ENCODE results near the gene IMMT.

The IMMT gene

GRCh38 chr2:86142436-86143257, 52.6 kb downstream of the IMMT start:
- DNase-seq (ENCODE audit: low spot score), result no peak
- no peaks in the 10 kb centered on the region for H3K4me1 ChIP-seq (ENCODE audit: insufficient read depth, poor library complexity, severe bottlenecking)
- no peaks in the 10 kb centered on the region for H3K27me3 ChIP-seq (ENCODE audit: insufficient read depth, poor library complexity, severe bottlenecking)
- H3K9me3 ChIP-seq (ENCODE audit: severe bottlenecking), result no peaks in the 10 kb centered on the region
- ATAC-seq (ENCODE audit: low read depth), result no peak
- H3K27ac ChIP-seq (ENCODE audit: poor library complexity, severe bottlenecking), result no peak overlapping the region
- no peak for TF ChIP-seq CTCF (IDR thresholded peaks at IDR 0.05; ENCODE audit: poor library complexity, severe bottlenecking)
- peaks cover 87% of the 10 kb centered on the region for H3K36me3 ChIP-seq (ENCODE audit: low read depth)
- no peak overlapping the region for H3K4me3 ChIP-seq (ENCODE audit: severe bottlenecking)

GRCh38 chr2:86140969-86141392, 54.3 kb downstream of the IMMT start:
- Histone ChIP-seq H3K27ac (ENCODE audit: poor library complexity, severe bottlenecking) (no peak overlapping the region), H3K27me3 (ENCODE audit: insufficient read depth, poor library complexity, severe bottlenecking) (no peaks in the 10 kb centered on the region), H3K4me1 (ENCODE audit: insufficient read depth, poor library complexity, severe bottlenecking) (no peaks in the 10 kb centered on the region), H3K9me3 (ENCODE audit: severe bottlenecking) (no peaks in the 10 kb centered on the region), H3K4me3 (ENCODE audit: severe bottlenecking) (no peak overlapping the region), H3K36me3 (ENCODE audit: low read depth) (peaks cover 87% of the 10 kb centered on the region)
- ATAC-seq (ENCODE audit: low read depth) (no peak), DNase-seq (ENCODE audit: low spot score) (no peak)
- TF ChIP-seq CTCF (IDR thresholded peaks at IDR 0.05; ENCODE audit: poor library complexity, severe bottlenecking), result no peak

- Histone ChIP-seq H3K27me3 (ENCODE audit: insufficient read depth, poor library complexity, severe bottlenecking) (no peaks in the 10 kb centered on the region), H3K27ac (ENCODE audit: poor library complexity, severe bottlenecking) (no peak overlapping the region), H3K9me3 (ENCODE audit: severe bottlenecking) (no peaks in the 10 kb centered on the region), H3K36me3 (ENCODE audit: low read depth) (peaks cover 88% of the 10 kb centered on the region), H3K4me1 (ENCODE audit: insufficient read depth, poor library complexity, severe bottlenecking) (no peaks in the 10 kb centered on the region), H3K4me3 (ENCODE audit: severe bottlenecking) (no peak overlapping the region)
- TF ChIP-seq CTCF (IDR thresholded peaks at IDR 0.05; ENCODE audit: poor library complexity, severe bottlenecking), result no peak
- ATAC-seq (ENCODE audit: low read depth) (no peak), DNase-seq (ENCODE audit: low spot score) (no peak)
These were observed 55.3 kb downstream of the IMMT start for GRCh38 chr2:86139981-86140380.

- no peak overlapping the region for H3K27ac ChIP-seq (ENCODE audit: poor library complexity, severe bottlenecking)
- no peaks in the 10 kb centered on the region for H3K4me1 ChIP-seq (ENCODE audit: insufficient read depth, poor library complexity, severe bottlenecking)
- no peaks in the 10 kb centered on the region for H3K9me3 ChIP-seq (ENCODE audit: severe bottlenecking)
- no peak for DNase-seq (ENCODE audit: low spot score)
- H3K4me3 ChIP-seq (ENCODE audit: severe bottlenecking), result no peak overlapping the region
- peaks cover 88% of the 10 kb centered on the region for H3K36me3 ChIP-seq (ENCODE audit: low read depth)
- no peak for ATAC-seq (ENCODE audit: low read depth)
- no peaks in the 10 kb centered on the region for H3K27me3 ChIP-seq (ENCODE audit: insufficient read depth, poor library complexity, severe bottlenecking)
- no peak for TF ChIP-seq CTCF (IDR thresholded peaks at IDR 0.05; ENCODE audit: poor library complexity, severe bottlenecking)
These were observed 56.3 kb downstream of the IMMT start for GRCh38 chr2:86138736-86139625.

Data from RWPE2 (cell line).